Activated CD4-positive, alpha-beta T cell treated with anti-CD3 and anti-CD28 coated beads, Interleukin-10, Interleukin-2, amounts not matched to agents 100 ng/mL and 50 ng/mL, durations not matched to agents 16 hours and 8 hours (primary cell): ENCODE data around the gene SAA2.
"Not testable (repeated sequence)": the region's sequence is repeated elsewhere in the genome, so short reads cannot be mapped to it uniquely, and the experiment has no call there.

Experiments used
- DNase-seq: peaks from one replicate; pipeline ENCODE4 v3.0.0-alpha.2; 2020

Gene SAA2

DNA sequence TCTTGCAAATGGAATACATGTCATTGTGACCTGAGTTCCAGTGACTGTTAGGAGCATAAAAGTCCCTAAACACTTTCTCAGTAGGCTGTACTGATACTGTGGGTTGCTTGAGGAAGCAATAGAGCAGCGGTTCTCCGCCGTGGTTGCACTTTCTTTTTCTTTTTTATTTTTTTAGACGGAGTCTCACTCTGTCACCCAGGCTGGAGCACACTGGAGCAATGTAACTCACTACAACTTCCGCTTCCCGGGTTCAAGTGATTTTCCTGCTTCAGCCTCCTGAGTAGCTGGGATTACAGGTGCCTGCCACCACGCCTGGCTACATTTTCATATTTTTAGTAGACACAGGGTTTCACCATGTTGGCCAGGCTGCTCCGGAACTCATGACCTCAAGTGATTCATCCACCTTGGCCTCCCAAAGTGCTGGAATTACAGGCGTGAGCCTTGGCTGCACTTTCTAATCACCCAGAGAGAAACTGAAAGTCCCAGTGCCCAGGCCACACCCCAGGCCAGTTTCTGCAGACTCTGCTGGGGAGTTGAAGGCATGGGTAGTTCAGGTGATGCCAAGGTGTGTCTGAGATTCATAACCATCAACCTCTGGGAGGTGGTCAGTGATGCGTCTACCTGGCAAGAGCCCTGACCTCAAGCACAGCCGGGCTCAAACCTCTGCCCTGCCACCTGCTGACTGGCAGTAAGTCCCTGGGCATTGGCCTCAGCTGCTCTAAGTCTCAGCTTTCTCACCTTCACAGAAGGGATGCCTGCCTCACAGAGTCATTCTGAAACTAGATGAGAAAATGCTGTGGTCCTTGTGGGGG, 1.9 kb downstream of the SAA2 start:
- DNase-seq, result peak; percentile 76

- DNase-seq, result no peak
Observed at GRCh38 chr11:18245396-18245795, 3.1 kb downstream of the SAA2 start.

- DNase-seq, result peak; percentile 86
Observed at GRCh38 chr11:18243783-18244362, 4.6 kb downstream of the SAA2 start.

DNA sequence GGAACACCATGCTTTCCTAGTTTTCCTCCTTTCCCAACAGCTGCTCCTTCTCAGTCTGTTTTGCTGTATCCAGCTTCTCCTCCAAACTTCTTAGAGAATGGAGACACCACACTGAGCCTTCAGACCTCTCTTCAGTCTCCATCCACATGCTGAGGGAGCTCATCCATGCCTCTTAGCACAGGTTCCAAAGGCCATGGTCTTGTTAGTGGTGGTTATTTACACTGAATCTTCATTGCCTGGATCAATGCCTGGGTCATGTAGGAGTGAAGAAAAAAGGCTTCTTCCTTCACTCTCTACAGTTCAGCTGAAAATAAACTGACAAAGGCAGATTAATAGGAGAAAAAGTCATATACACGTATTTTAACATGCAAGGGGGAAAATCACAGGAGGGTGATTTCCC, 8.8 kb downstream of the SAA2 start:
- DNase-seq, result no peak

GRCh38 chr11:18236664-18237356, 11.7 kb downstream of the SAA2 start, which contains the start of gene SAA4:
Gene SAA4, minus strand, starts transcription at chr11:18236802. Its CDS starts 876 bp downstream, at chr11:18235926.
- DNase-seq, result no peak

DNA sequence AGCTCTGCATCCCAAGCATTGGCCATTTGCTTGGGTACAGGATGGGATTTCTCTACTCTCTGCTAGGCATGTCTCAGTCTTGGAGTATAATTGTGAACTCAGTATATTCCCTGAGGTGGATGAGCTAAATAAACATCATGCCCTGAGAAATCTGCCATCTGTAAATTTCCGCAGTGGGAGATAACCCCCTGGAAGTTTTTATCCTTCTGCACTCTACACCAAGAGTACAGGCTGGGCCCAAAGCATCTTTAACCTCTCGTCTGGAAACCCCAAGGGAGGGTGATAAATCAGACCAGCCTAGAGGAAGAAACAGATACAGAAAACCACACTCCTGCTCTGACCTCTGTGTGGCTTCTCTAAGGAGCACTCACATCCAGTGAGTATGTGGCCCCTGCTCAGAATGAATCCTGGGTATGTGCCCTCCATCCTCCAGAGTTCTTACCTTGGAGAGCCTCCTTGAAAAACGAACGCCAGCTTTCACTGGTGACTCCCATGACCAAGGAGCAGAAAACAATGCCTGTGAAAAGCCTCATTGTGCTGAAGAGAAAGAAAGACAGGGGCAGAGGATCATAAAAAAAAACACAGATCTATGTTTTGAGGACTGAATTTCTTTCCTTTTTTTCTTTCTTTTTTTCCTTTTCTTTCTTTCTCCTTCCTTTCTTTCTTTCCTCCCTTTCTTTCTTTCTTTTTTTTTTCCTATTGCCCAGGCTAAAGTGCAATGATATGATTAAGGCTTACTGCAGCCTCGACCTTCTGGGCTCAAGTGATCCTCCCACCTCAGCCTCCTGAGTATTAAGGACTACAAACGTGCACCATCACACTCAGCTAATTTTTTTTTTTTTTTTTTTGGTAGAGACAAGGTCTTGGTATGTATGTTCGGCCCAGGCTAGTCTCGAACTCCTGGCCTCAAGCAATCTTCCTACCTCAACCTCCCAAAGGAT, 12.8 kb downstream of the SAA2 start:
- DNase-seq, result no peak

- DNase-seq, result no peak
Observed at GRCh38 chr11:18233912-18234311, 14.6 kb downstream of the SAA2 start.

GRCh38 chr11:18230859-18231258, 17.6 kb downstream of the SAA2 start:
- no peak for DNase-seq

DNA sequence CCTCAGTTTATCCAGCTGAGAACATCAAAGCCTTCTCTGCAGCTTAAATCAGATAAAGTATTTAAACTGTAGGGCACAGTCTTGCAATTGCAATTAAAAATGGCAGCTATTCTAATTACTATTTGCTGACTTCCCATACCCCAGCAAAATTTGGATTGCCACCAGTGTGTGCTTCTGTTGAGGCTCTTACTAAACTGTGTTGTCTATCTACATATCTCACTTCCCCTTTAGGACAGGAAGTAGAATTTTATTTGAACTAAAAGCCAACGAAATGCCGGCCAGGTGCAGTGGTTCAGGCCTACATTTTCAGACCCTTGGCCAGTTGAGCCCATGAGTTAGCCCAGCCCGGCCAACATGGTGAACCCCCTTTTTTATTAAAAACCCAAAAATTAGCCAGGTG, 19.0 kb downstream of the SAA2 start:
- DNase-seq, result no peak

GRCh38 chr11:18225913-18226312, 22.6 kb downstream of the SAA2 start:
- no peak for DNase-seq

- no peak for DNase-seq
Observed at GRCh38 chr11:18223591-18224387, 24.7 kb downstream of the SAA2 start.

- DNase-seq, result no peak
Observed at GRCh38 chr11:18222814-18223421, 25.6 kb downstream of the SAA2 start.

DNA sequence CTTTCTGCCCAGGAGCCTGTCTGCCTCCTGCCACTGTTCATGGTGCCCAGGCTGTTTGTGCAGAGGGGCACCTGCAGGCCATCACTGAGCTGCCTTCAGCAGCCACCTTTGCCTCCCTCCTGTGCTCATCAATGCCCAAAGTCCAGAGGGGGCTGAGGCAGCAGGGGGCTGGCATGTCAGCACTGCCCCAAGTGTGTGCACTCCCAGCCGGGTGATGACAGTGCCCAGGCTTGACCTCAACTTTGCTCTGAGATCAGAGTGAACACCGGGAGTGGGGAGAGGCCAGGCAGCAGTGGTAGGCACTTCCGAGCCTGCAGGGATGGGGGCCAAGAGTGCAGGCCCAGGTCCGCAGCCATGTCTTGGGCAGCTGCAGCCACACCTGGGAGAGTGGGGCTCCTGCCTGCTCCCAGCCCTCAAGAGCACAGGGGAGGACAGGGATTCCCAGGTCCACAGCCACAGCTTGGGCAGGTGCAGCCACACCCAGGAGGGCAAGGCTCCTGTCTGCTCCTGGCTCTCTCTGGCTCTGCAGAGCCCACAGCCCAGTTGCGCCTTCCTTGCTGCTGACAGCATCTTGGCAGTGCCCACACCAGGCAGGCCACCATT, 27.1 kb downstream of the SAA2 start:
- DNase-seq, result no peak

GRCh38 chr11:18209058-18209457, 39.4 kb downstream of the SAA2 start:
- no peak for DNase-seq

GRCh38 chr11:18204771-18205170, 43.7 kb downstream of the SAA2 start:
- DNase-seq, result no peak

- DNase-seq, result no peak
Observed at GRCh38 chr11:18204220-18204619, 44.2 kb downstream of the SAA2 start.

GRCh38 chr11:18203723-18204122, 44.7 kb downstream of the SAA2 start:
- peak; percentile 21 for DNase-seq

DNA sequence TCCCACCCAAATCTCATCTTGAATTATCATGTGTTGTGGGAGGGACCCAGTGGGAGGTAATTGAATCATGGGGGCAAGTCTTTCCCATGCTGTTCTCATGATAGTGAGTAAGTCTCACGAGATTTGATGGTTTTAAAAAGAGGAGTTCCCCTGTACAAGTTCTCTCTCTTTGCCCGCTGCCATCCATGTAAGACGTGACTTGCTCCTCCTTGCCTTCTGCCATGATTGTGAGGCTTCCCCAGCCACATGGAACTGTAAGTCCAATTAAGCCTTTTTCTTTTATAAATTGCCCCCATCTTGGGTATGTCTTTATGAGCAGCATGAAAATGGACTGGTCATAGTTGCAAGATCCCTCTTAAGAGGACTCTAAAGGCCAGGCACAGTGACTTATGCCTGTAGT, 50.7 kb downstream of the SAA2 start:
- not testable (repeated sequence) for DNase-seq

- no peak for DNase-seq
Observed at GRCh38 chr11:18196532-18196931, 51.9 kb downstream of the SAA2 start.
